HepG2 (cell line): Measurements from ENCODE around the gene ABTB2. TPM values are rescaled to one million over a fixed set of nuclear protein-coding genes. Genes with fewer than 3 reads are reported as not detected.

Experiments used
- AHR ChIP-seq: IDR thresholded peaks from 2 replicates; pipeline ENCODE4 v1.6.1; 2018; ENCODE audit warnings: missing genetic modification reagents, missing compliant biosample characterization
- BCLAF1 ChIP-seq: fragments of 450-650 bp; IDR thresholded peaks from 2 replicates; pipeline ENCODE4 v1.6.1; 2017; ENCODE audit warnings: mild to moderate bottlenecking
- CREB1 ChIP-seq, 2 experiments: fragments of 450-650 bp in 1 of 2; IDR thresholded peaks; 2 replicates each; pipeline ENCODE4 v1.6.1; 2016 to 2017; ENCODE audit warnings: control low read depth in 1 of 2, mild to moderate bottlenecking in 1 of 2, missing compliant biosample characterization in 1 of 2, missing genetic modification characterization in 1 of 2
- DMAP1 ChIP-seq: IDR thresholded peaks from 2 replicates; pipeline ENCODE4 v1.6.1; 2016
- FOXK1 ChIP-seq: sonication (generic); formaldehyde crosslinking; IDR thresholded peaks from 2 replicates; pipeline ENCODE4 v1.4.0; 2020; ENCODE audit warnings: low read depth, missing genetic modification reagents, borderline replicate concordance
- FOXO1 ChIP-seq: sonication (generic); formaldehyde crosslinking; IDR thresholded peaks from 2 replicates; pipeline ENCODE4 v1.4.0; 2020; ENCODE audit warnings: missing genetic modification reagents
- GATAD2A ChIP-seq: IDR thresholded peaks from 2 replicates; pipeline ENCODE4 v1.6.1; 2016
- HNRNPLL ChIP-seq: fragments of 200-400 bp; formaldehyde crosslinking; IDR thresholded peaks from 2 replicates; pipeline ENCODE4 v1.6.1; 2017; ENCODE audit warnings: mild to moderate bottlenecking, low read depth, low read length; ENCODE audit not compliant: poor library complexity, severe bottlenecking
- IRF2 ChIP-seq: IDR thresholded peaks from 2 replicates; pipeline ENCODE4 v1.6.1; 2018; ENCODE audit warnings: missing genetic modification reagents, missing compliant biosample characterization
- KDM4B ChIP-seq: sonication (generic); formaldehyde crosslinking; IDR thresholded peaks from 2 replicates; pipeline ENCODE4 v1.4.0; 2020; ENCODE audit warnings: missing genetic modification reagents
- KMT2B ChIP-seq: IDR thresholded peaks from 2 replicates; pipeline ENCODE4 v1.6.1; 2016; ENCODE audit warnings: missing genetic modification reagents, missing compliant biosample characterization
- MAZ ChIP-seq, 2 experiments: sonication (generic) in 1 of 2; formaldehyde crosslinking in 1 of 2; IDR thresholded peaks; 2 replicates each; pipeline versions ENCODE4 v1.5.0 to v1.6.1; 2012 to 2020; ENCODE audit warnings: low read depth in 2 of 2, mild to moderate bottlenecking in 2 of 2, borderline replicate concordance in 1 of 2, improper control_type of control experiment in 1 of 2, low read length in 1 of 2, missing genetic modification reagents in 1 of 2, moderate library complexity in 1 of 2
- MEF2D ChIP-seq: sonication (generic); formaldehyde crosslinking; IDR thresholded peaks from 2 replicates; pipeline ENCODE4 v1.5.1; 2020; ENCODE audit warnings: mild to moderate bottlenecking, missing genetic modification reagents
- NAIF1 ChIP-seq: sonication (generic); formaldehyde crosslinking; IDR thresholded peaks from 2 replicates; pipeline ENCODE4 v1.5.0; 2020; ENCODE audit warnings: mild to moderate bottlenecking, missing genetic modification reagents, borderline replicate concordance
- NFAT5 ChIP-seq: sonication (generic); formaldehyde crosslinking; IDR thresholded peaks from 2 replicates; pipeline ENCODE4 v1.4.0; 2020; ENCODE audit warnings: missing genetic modification reagents
- NFE2L2 ChIP-seq: fragments of 150-350 bp; IDR thresholded peaks from 2 replicates; pipeline ENCODE4 v1.6.1; 2014; ENCODE audit warnings: low read length
- PRPF4 ChIP-seq: fragments of 200-400 bp; formaldehyde crosslinking; IDR thresholded peaks from 2 replicates; pipeline ENCODE4 v1.6.1; 2016; ENCODE audit warnings: low read length, low read depth; ENCODE audit not compliant: poor library complexity, severe bottlenecking
- SAP130 ChIP-seq: IDR thresholded peaks from 2 replicates; pipeline ENCODE4 v1.6.1; 2016; ENCODE audit warnings: low read depth
- XRCC5 ChIP-seq: fragments of 200-400 bp; formaldehyde crosslinking; optimal IDR thresholded peaks from 2 replicates; pipeline ENCODE3; 2017; ENCODE audit warnings: mild to moderate bottlenecking, low read length
- ZNF350 ChIP-seq: sonication (generic); formaldehyde crosslinking; IDR thresholded peaks from 2 replicates; pipeline ENCODE4 v1.4.0; 2020; ENCODE audit warnings: mild to moderate bottlenecking, low read depth, missing genetic modification reagents, borderline replicate concordance
- ZNF563 ChIP-seq: sonication (generic); formaldehyde crosslinking; IDR thresholded peaks from 2 replicates; pipeline ENCODE4 v1.8.0; 2022; ENCODE audit warnings: mild to moderate bottlenecking, moderate library complexity, missing genetic modification reagents
- ZNF746 ChIP-seq: sonication (generic); formaldehyde crosslinking; IDR thresholded peaks from 2 replicates; pipeline ENCODE4 v1.8.0; 2022; ENCODE audit warnings: mild to moderate bottlenecking, missing genetic modification reagents
- polyA plus RNA-seq, 8 experiments: library from polyadenylated mRNA; depleted of rRNA in 3 of 8; stranded (reverse) in 7 of 8; unstranded in 1 of 8; fragments of >200 nt; fragmentation: Illumina TruSeq in 4 of 8; extraction: Trizol in 4 of 8; gene quantifications; 2 replicates each; pipeline versions ENCODE4 v1.2.1 to v1.2.3, GENCODE V29; 2011 to 2016; ENCODE audit warnings: low read depth in 4 of 8, missing spikeins in 1 of 8, mixed read lengths in 1 of 8; ENCODE audit not compliant: insufficient read depth in 1 of 8
- total RNA-seq, 5 experiments: library from RNA; depleted of rRNA; stranded (reverse); fragments of >200 nt; fragmentation: Illumina TruSeq; extraction: Trizol; gene quantifications; 2 replicates each; pipeline ENCODE4 v1.2.3, GENCODE V29; 2016; ENCODE audit warnings: low read depth in 1 of 5

The ABTB2 gene
- total and polyA plus RNA-seq, 2 of the 13 experiments (the other 11 are each of a cell fraction or from before 2014, with no cell fraction given), result 5.1 to 15.4 TPM

- TF ChIP-seq IRF2 (CRISPR knock-in tag), result peak; percentile 84
- TF ChIP-seq MEF2D (CRISPR knock-in tag), result peak; percentile 43; the same call in 1 of the 2 replicates
- TF ChIP-seq ZNF746 (CRISPR knock-in tag), result no peak
- TF ChIP-seq SAP130 (CRISPR knock-in tag), result peak; percentile 94
- TF ChIP-seq AHR (CRISPR knock-in tag), result no peak
- TF ChIP-seq CREB1 (IDR thresholded peaks at IDR 0.05), result no peak
- TF ChIP-seq CREB1 (CRISPR knock-in tag; IDR thresholded peaks at IDR 0.05), result peak; percentile 58
- TF ChIP-seq DMAP1, result 0 out of 2 replicates have a peak, but pooled peaks have one; percentile 37
- peak; percentile 58; the same call in 1 of the 2 replicates for TF ChIP-seq KMT2B (CRISPR knock-in tag)
- TF ChIP-seq NFAT5, result no peak
- TF ChIP-seq PRPF4, result no peak
- TF ChIP-seq FOXK1, result peak; percentile 75; the same call in 1 of the 2 replicates
- TF ChIP-seq KDM4B (CRISPR knock-in tag), result peak; percentile 57; the same call in 1 of the 2 replicates
- TF ChIP-seq XRCC5, result peak; percentile 43
- TF ChIP-seq MAZ (IDR thresholded peaks at IDR 0.05; ENCODE audit: borderline replicate concordance, low read depth, low read length), result no peak
- TF ChIP-seq MAZ (CRISPR knock-in tag; IDR thresholded peaks at IDR 0.05; ENCODE audit: low read depth), result peak; percentile 70; the same call in 1 of the 2 replicates
- TF ChIP-seq FOXO1 (CRISPR knock-in tag), result peak; percentile 92
- TF ChIP-seq HNRNPLL, result no peak
- 0 out of 2 replicates have a peak, but pooled peaks have one; percentile 17 for TF ChIP-seq NFE2L2
- no peak for TF ChIP-seq BCLAF1
- no peak for TF ChIP-seq NAIF1
- TF ChIP-seq ZNF350 (CRISPR knock-in tag), result peak; percentile 77; the same call in 1 of the 2 replicates
- TF ChIP-seq GATAD2A (CRISPR knock-in tag), result peak; percentile 96
- TF ChIP-seq ZNF563, result no peak
Measured at GRCh38 chr11:34339149-34340064, 18.4 kb downstream of the ABTB2 start (continued).
